Immature natural killer cell (primary cell): Measurements from ENCODE around the gene PCED1A. TPM values are rescaled to one million over a fixed set of nuclear protein-coding genes. Genes with fewer than 3 reads are reported as not detected.

Source experiments
- DNase-seq, 3 donors: peaks; one replicate each; pipeline ENCODE4 v3.0.0; 2022; ENCODE audit warnings: mixed read lengths in 1 of 3
- H3K27ac Mint-ChIP-seq, 6 donors: one replicate each; pipeline ENCODE4 v1.8.0; 2020; ENCODE audit warnings: mixed read lengths in 6 of 6, mild to moderate bottlenecking in 5 of 6, inconsistent platforms in 4 of 6, moderate library complexity in 3 of 6
- H3K27me3 Mint-ChIP-seq, 3 donors: one replicate each; pipeline ENCODE4 v1.8.0; 2020 to 2021; ENCODE audit warnings: low read depth in 3 of 3, mild to moderate bottlenecking in 3 of 3, mixed read lengths in 3 of 3, moderate library complexity in 3 of 3, inconsistent platforms in 1 of 3
- H3K36me3 Mint-ChIP-seq, 3 donors: one replicate each; pipeline ENCODE4 v1.8.0; 2020; ENCODE audit warnings: mixed read lengths in 3 of 3, inconsistent platforms in 2 of 3, mild to moderate bottlenecking in 2 of 3
- H3K4me1 Mint-ChIP-seq, 2 donors: one replicate each; pipeline ENCODE4 v1.8.0; 2020; ENCODE audit warnings: inconsistent platforms in 2 of 2, mild to moderate bottlenecking in 2 of 2, mixed read lengths in 2 of 2, moderate library complexity in 1 of 2
- H3K4me3 Mint-ChIP-seq, 5 donors: one replicate each; pipeline ENCODE4 v1.8.0; 2020; ENCODE audit warnings: mild to moderate bottlenecking in 5 of 5, mixed read lengths in 5 of 5, inconsistent platforms in 3 of 5, moderate library complexity in 3 of 5
- H3K9me3 Mint-ChIP-seq, 6 donors: one replicate each; pipeline ENCODE4 v1.8.0; 2020; ENCODE audit warnings: mild to moderate bottlenecking in 6 of 6, mixed read lengths in 6 of 6, inconsistent platforms in 4 of 6, moderate library complexity in 3 of 6
- polyA plus RNA-seq, 3 donors: library from polyadenylated mRNA; unstranded; fragments of 300-500 nt; fragmentation: Illumina TruSeq; gene quantifications; one replicate each; pipeline ENCODE4 v1.2.3, GENCODE V29; 2021

PCED1A gene
- polyA plus RNA-seq, 3 donors from 2014 or later = 21.9 to 24.1 (median 23.4) TPM

- H3K9me3 Mint-ChIP-seq = no peaks in the 10 kb centered on the region
- DNase-seq = peak; percentile 89
- peaks cover 56 to 75% of the 10 kb centered on the region in 2 donors for H3K4me1 Mint-ChIP-seq
- H3K27me3 Mint-ChIP-seq = peaks cover 5 to 14% (median 5%) of the 10 kb centered on the region in 3 donors
- H3K36me3 Mint-ChIP-seq = no peaks in the 10 kb centered on the region
- H3K4me3 Mint-ChIP-seq = peak within 1 kb of the TSS; percentile 87 to 94 (median 94)
- peak within 1 kb of the TSS; percentile 92 to 95 (median 92) for H3K27ac Mint-ChIP-seq
Measured at GRCh38 chr20:2873010-2873746, 32.7 kb upstream of the PCED1A start, which contains the start of gene PTPRA. PTPRA (plus strand) TSS chr20:2873481; CDS start chr20:2964278, 90,797 bp downstream.

GRCh38 chr20:2872459-2873009 lies 32.1 kb upstream of the PCED1A start:
- peak; percentile 63 to 68 (median 66) for DNase-seq
- Mint-ChIP-seq H3K27me3 (peaks cover 5 to 14% (median 5%) of the 10 kb centered on the region in 3 donors), H3K4me3 (peak overlapping the region; percentile 87 to 94 (median 92)), H3K27ac (peak overlapping the region; percentile 92 to 95 (median 92)), H3K36me3 (no peaks in the 10 kb centered on the region), H3K4me1 (peaks cover 61 to 82% of the 10 kb centered on the region in 2 donors), H3K9me3 (no peaks in the 10 kb centered on the region)

GRCh38 chr20:2871661-2872458 lies 31.4 kb upstream of the PCED1A start:
- Mint-ChIP-seq H3K27me3 (peaks cover 5 to 14% (median 5%) of the 10 kb centered on the region in 3 donors), H3K27ac (peak overlapping the region; percentile 84 to 95 (median 92)), H3K36me3 (no peaks in the 10 kb centered on the region), H3K4me3 (peak overlapping the region; percentile 87 to 94 (median 92)), H3K4me1 (peaks cover 66 to 84% of the 10 kb centered on the region in 2 donors), H3K9me3 (no peaks in the 10 kb centered on the region)
- DNase-seq = peak in 1 of 3 donors; percentile 51

GRCh38 chr20:2871111-2871465 lies 30.6 kb upstream of the PCED1A start:
- Mint-ChIP-seq H3K9me3 (no peaks in the 10 kb centered on the region), H3K4me1 (peaks cover 66 to 84% of the 10 kb centered on the region in 2 donors), H3K4me3 (peak overlapping the region in 3 of 5 donors; percentile 91 to 93 (median 92)), H3K27ac (peak overlapping the region in 4 of 6 donors; percentile 19 to 95 (median 40)), H3K36me3 (no peaks in the 10 kb centered on the region), H3K27me3 (peaks cover 5 to 18% (median 5%) of the 10 kb centered on the region in 3 donors)
- DNase-seq = no peak

GRCh38 chr20:2869381-2869780 lies 28.9 kb upstream of the PCED1A start:
- no peak for DNase-seq
- Mint-ChIP-seq H3K27me3 (peaks cover 8 to 24% (median 13%) of the 10 kb centered on the region in 3 donors), H3K4me1 (peaks cover 66 to 84% of the 10 kb centered on the region in 2 donors), H3K4me3 (no peak overlapping the region), H3K36me3 (no peaks in the 10 kb centered on the region), H3K27ac (peak overlapping the region in 2 of 6 donors; percentile 91 to 97), H3K9me3 (no peaks in the 10 kb centered on the region)

GRCh38 chr20:2867081-2867864 lies 26.8 kb upstream of the PCED1A start:
- peak overlapping the region; percentile 45 to 93 (median 79) for H3K4me3 Mint-ChIP-seq
- no peaks in the 10 kb centered on the region for H3K9me3 Mint-ChIP-seq
- peaks cover 66 to 72% of the 10 kb centered on the region in 2 donors for H3K4me1 Mint-ChIP-seq
- H3K36me3 Mint-ChIP-seq = peaks cover 0 to 1% (median 0%) of the 10 kb centered on the region in 3 donors
- peak overlapping the region; percentile 89 to 98 (median 96) for H3K27ac Mint-ChIP-seq
- no peak for DNase-seq
- H3K27me3 Mint-ChIP-seq = peaks cover 5 to 13% (median 8%) of the 10 kb centered on the region in 3 donors

GRCh38 chr20:2866236-2866635 lies 25.8 kb upstream of the PCED1A start:
- H3K9me3 Mint-ChIP-seq = no peaks in the 10 kb centered on the region
- peaks cover 0 to 7% (median 2%) of the 10 kb centered on the region in 3 donors for H3K36me3 Mint-ChIP-seq
- peak overlapping the region; percentile 89 to 98 (median 96) for H3K27ac Mint-ChIP-seq
- peaks cover 61% of the 10 kb centered on the region in 2 donors for H3K4me1 Mint-ChIP-seq
- peak overlapping the region; percentile 68 to 93 (median 79) for H3K4me3 Mint-ChIP-seq
- DNase-seq = peak; percentile 83 to 89 (median 86)
- peaks cover 5 to 9% (median 8%) of the 10 kb centered on the region in 3 donors for H3K27me3 Mint-ChIP-seq

GRCh38 chr20:2865630-2866029 lies 25.2 kb upstream of the PCED1A start:
- Mint-ChIP-seq H3K4me1 (peaks cover 55% of the 10 kb centered on the region in 2 donors), H3K9me3 (no peaks in the 10 kb centered on the region), H3K27me3 (peaks cover 4 to 9% (median 8%) of the 10 kb centered on the region in 3 donors), H3K27ac (peak overlapping the region; percentile 89 to 98 (median 96)), H3K4me3 (peak overlapping the region; percentile 68 to 93 (median 79)), H3K36me3 (peaks cover 0 to 10% (median 4%) of the 10 kb centered on the region in 3 donors)
- DNase-seq = peak; percentile 77 to 87 (median 84)

GRCh38 chr20:2865101-2865500 lies 24.6 kb upstream of the PCED1A start:
- H3K4me1 Mint-ChIP-seq = peaks cover 53 to 54% of the 10 kb centered on the region in 2 donors
- H3K4me3 Mint-ChIP-seq = peak overlapping the region; percentile 68 to 93 (median 79)
- H3K27me3 Mint-ChIP-seq = peaks cover 4 to 9% (median 8%) of the 10 kb centered on the region in 3 donors
- H3K36me3 Mint-ChIP-seq = peaks cover 0 to 10% (median 4%) of the 10 kb centered on the region in 3 donors
- H3K9me3 Mint-ChIP-seq = no peaks in the 10 kb centered on the region
- peak in 2 of 3 donors; percentile 5 to 40 for DNase-seq
- peak overlapping the region; percentile 89 to 98 (median 96) for H3K27ac Mint-ChIP-seq

- Mint-ChIP-seq H3K36me3 (peaks cover 0 to 10% (median 4%) of the 10 kb centered on the region in 3 donors), H3K4me3 (peak overlapping the region; percentile 39 to 93 (median 79)), H3K27ac (peak overlapping the region; percentile 89 to 98 (median 96)), H3K9me3 (no peaks in the 10 kb centered on the region), H3K4me1 (peaks cover 53 to 54% of the 10 kb centered on the region in 2 donors), H3K27me3 (peaks cover 4 to 9% (median 8%) of the 10 kb centered on the region in 3 donors)
- DNase-seq = no peak
Measured at GRCh38 chr20:2864626-2865025, 24.2 kb upstream of the PCED1A start.

GRCh38 chr20:2859330-2860121 lies 19.1 kb upstream of the PCED1A start:
- Mint-ChIP-seq H3K27me3 (no peaks in the 10 kb centered on the region), H3K9me3 (no peaks in the 10 kb centered on the region), H3K4me3 (no peak overlapping the region), H3K4me1 (peaks cover 10 to 23% of the 10 kb centered on the region in 2 donors), H3K27ac (peak overlapping the region in 3 of 6 donors; percentile 17 to 30 (median 30)), H3K36me3 (peaks cover 0 to 10% (median 4%) of the 10 kb centered on the region in 3 donors)
- no peak for DNase-seq

GRCh38 chr20:2858591-2858990 lies 18.1 kb upstream of the PCED1A start:
- Mint-ChIP-seq H3K36me3 (peaks cover 0 to 10% (median 4%) of the 10 kb centered on the region in 3 donors), H3K27me3 (no peaks in the 10 kb centered on the region), H3K4me3 (no peak overlapping the region), H3K4me1 (peaks cover 7 to 17% of the 10 kb centered on the region in 2 donors), H3K27ac (peak overlapping the region in 4 of 6 donors; percentile 5 to 51 (median 26)), H3K9me3 (no peaks in the 10 kb centered on the region)
- DNase-seq = no peak
